Neural crest cell (in vitro differentiated cells): ENCODE measurements around the gene KLHL35. TPM values are rescaled to one million over a fixed set of nuclear protein-coding genes. Genes with fewer than 3 reads are reported as not detected.

Experiments used
- DNase-seq: peaks from one replicate; pipeline ENCODE4 v3.0.0; 2021; ENCODE audit warnings: low read depth, mixed read lengths, low spot score
- H3K27ac Mint-ChIP-seq: one replicate; pipeline ENCODE4 v1.8.0; 2021; ENCODE audit warnings: mild to moderate bottlenecking, mixed read lengths; ENCODE audit not compliant: unreplicated experiment
- H3K27me3 Mint-ChIP-seq: 2 replicates; pipeline ENCODE4 v1.8.0; 2021; ENCODE audit warnings: low read depth, mild to moderate bottlenecking, mixed read lengths
- H3K36me3 Mint-ChIP-seq: 2 replicates; pipeline ENCODE4 v1.8.0; 2021; ENCODE audit warnings: low read depth, mild to moderate bottlenecking, mixed read lengths
- H3K4me1 Mint-ChIP-seq: 2 replicates; pipeline ENCODE4 v1.8.0; 2021; ENCODE audit warnings: mixed read lengths
- H3K4me3 Mint-ChIP-seq: one replicate; pipeline ENCODE4 v1.8.0; 2021; ENCODE audit warnings: mild to moderate bottlenecking, mixed read lengths
- H3K9me3 Mint-ChIP-seq: 2 replicates; pipeline ENCODE4 v1.8.0; 2021; ENCODE audit warnings: mixed read lengths
- total RNA-seq: library from RNA; stranded (reverse); gene quantifications from 2 replicates; pipeline ENCODE4 v1.2.1, GENCODE V29; 2021
- TF ChIP-seq, protein P1 (sequence below): fragments of 200-600 bp; sonication (generic); conservative IDR thresholded peaks from 2 replicates; pipeline ENCODE4 v1.5.0; 2021; ENCODE audit warnings: antibody characterized with exemption, mild to moderate bottlenecking

KLHL35 gene
- total RNA-seq, 1 donor from 2014 or later: 11.6 TPM

DNA sequence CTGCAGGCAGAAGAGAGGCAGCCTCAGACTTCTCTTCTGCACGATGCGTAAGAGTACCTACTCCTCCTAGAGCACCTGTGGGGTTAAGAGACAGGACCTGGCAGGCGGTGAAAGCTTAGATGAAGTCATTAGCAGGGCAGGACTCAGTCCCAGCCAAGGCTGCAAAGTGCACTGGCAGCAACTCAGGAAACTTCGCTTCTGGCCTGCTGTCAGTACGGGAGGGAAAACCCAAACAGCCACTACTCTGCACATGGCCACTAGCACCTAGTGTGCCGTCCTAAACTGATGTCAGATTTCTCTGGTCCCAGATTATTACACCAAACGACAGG is 8.8 kb upstream of the KLHL35 start:
- no peak for DNase-seq
- Mint-ChIP-seq H3K36me3 (no peaks in the 10 kb centered on the region), H3K27me3 (no peaks in the 10 kb centered on the region), H3K27ac (no peak overlapping the region), H3K4me1 (no peaks in the 10 kb centered on the region), H3K4me3 (no peak overlapping the region), H3K9me3 (no peaks in the 10 kb centered on the region)
- TF ChIP-seq, protein P1, sequence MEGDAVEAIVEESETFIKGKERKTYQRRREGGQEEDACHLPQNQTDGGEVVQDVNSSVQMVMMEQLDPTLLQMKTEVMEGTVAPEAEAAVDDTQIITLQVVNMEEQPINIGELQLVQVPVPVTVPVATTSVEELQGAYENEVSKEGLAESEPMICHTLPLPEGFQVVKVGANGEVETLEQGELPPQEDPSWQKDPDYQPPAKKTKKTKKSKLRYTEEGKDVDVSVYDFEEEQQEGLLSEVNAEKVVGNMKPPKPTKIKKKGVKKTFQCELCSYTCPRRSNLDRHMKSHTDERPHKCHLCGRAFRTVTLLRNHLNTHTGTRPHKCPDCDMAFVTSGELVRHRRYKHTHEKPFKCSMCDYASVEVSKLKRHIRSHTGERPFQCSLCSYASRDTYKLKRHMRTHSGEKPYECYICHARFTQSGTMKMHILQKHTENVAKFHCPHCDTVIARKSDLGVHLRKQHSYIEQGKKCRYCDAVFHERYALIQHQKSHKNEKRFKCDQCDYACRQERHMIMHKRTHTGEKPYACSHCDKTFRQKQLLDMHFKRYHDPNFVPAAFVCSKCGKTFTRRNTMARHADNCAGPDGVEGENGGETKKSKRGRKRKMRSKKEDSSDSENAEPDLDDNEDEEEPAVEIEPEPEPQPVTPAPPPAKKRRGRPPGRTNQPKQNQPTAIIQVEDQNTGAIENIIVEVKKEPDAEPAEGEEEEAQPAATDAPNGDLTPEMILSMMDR: no peak

DNA sequence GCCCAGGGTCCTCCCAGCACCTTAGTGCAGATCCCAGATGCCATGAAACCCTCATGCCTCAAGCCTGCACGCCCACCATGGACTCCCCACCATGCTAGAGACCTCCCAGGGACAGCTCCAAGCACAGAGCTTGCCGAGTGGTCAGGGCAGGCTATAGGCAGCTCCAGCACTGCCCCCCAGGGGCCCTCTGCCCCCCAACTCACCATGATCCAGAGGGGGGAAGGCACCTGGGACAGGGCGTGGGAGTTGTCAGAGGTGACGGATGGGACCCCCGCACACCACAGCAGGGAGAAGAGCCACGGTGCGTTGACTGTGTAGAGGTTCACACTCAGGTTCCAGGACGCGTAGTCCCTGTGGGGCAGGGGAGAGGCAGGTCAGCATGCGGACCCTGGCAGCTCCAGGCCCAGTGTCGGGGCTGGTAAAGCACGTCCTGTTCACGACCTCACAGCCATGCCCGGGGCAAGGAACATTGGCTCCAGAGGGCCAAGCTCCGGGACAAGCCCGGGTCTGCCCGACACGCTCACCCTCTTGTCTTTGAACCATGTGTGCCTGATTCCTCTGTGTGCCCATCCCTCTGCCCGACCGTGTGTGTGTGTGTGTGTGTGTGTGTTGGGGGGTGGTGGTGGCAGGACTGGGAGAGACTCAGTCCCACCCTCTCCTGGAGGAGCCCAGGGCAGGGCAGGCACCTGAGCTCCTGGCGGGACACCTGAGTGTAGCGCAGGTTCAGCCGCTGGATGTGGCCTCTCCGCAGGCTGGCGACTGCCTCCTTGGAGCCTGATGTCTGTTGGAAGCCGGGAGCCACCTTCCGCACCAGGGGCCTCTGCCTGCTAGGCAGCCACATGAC is 8.2 kb upstream of the KLHL35 start:
- no peaks in the 10 kb centered on the region for H3K4me1 Mint-ChIP-seq
- no peak for DNase-seq
- H3K4me3 Mint-ChIP-seq: no peak overlapping the region
- H3K9me3 Mint-ChIP-seq: no peaks in the 10 kb centered on the region
- H3K27ac Mint-ChIP-seq: no peak overlapping the region
- no peaks in the 10 kb centered on the region for H3K36me3 Mint-ChIP-seq
- H3K27me3 Mint-ChIP-seq: no peaks in the 10 kb centered on the region
- TF ChIP-seq, protein P1: no peak

DNA sequence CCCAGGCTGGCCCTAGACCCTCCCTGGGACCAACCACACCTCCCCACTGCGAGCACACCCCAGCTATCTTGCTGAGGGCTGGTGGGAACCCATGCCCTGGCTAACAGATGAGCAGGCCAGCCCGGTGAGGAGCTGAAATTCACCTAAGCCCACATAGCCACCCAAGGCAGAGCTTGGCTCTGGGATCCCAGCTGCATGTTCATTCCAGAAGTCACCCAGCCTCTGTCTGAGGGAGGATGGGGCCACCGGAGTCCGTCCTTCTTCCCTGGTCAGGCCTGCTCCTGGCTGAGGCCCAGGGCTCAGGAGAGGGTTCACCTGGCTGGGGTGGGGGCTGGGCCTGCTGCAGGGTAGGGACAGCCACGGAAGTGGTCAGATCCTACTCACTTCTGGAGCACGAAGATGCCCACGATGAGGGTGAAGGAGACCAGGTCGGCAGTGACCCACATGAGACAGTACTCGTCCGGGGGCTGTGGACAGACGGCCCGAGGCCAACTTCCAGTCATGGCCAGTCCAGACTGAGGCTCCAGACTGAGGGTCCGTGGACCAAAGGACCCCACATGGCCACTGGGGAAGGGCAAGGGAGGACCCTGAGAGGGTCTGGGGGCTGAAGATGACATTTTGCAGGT is 6.6 kb upstream of the KLHL35 start:
- Mint-ChIP-seq H3K27ac (no peak overlapping the region), H3K4me1 (no peaks in the 10 kb centered on the region), H3K36me3 (no peaks in the 10 kb centered on the region), H3K4me3 (no peak overlapping the region), H3K9me3 (no peaks in the 10 kb centered on the region), H3K27me3 (peaks cover 2% of the 10 kb centered on the region)
- DNase-seq: no peak
- TF ChIP-seq, protein P1: no peak

DNA sequence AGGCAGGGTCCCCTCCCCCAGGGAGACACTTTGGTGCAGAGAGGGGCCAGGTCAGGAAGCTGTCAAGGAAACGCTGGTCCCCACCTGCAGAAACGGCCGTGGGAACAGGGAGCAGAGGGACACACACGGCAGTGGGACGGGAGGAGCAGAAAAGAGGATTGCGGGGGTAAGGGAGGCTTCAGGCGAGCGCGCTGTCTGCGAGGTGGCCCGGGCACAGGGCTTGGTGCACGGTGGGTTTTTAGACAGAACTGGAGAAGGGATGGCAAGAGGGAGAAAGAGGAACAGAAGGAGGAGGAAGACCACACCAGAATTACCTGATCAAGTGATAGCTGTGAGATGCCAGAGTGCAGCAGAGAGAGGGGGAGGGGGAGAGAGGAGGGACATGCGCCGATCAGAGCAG is 6.0 kb upstream of the KLHL35 start:
- no peaks in the 10 kb centered on the region for H3K36me3 Mint-ChIP-seq
- no peak overlapping the region for H3K27ac Mint-ChIP-seq
- TF ChIP-seq, protein P1: no peak
- no peak for DNase-seq
- H3K27me3 Mint-ChIP-seq: peaks cover 2% of the 10 kb centered on the region
- no peaks in the 10 kb centered on the region for H3K4me1 Mint-ChIP-seq
- H3K9me3 Mint-ChIP-seq: no peaks in the 10 kb centered on the region
- H3K4me3 Mint-ChIP-seq: no peak overlapping the region

DNA sequence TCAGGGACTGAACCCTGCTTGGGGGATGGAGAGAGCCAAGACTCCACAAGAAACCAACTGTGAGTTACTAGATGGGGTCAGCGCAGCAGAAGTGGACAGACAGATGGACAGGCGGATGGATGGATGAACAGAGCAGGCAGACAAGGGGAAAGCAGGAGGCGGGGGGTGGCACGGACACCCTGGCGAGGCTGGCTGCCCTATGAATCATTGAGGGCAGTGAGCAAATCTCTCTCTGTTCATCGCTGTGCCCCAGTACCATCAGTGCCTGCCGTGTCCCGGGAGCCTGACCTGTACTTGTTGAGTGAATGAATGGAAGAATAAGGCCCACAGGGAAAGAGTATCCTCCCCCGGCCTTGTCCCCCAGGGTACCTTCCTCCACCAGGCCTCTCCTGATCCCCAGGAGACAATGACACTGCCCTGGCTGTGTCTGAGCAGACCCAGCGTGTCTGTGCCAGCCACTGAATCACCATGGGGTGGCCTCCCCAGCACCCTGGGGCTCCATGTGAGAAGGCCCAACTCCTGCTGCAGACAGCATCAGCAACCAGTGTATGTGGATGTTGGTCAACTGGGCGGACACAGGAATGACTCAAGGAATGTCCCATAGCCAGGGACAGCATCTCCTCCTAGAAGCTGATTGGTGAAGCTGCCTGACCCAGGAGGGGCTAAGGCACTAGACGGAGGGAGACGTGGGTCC is 5.1 kb upstream of the KLHL35 start:
- TF ChIP-seq, protein P1: no peak
- no peak overlapping the region for H3K4me3 Mint-ChIP-seq
- H3K9me3 Mint-ChIP-seq: no peaks in the 10 kb centered on the region
- peaks cover 7% of the 10 kb centered on the region for H3K27me3 Mint-ChIP-seq
- H3K36me3 Mint-ChIP-seq: no peaks in the 10 kb centered on the region
- no peak for DNase-seq
- H3K27ac Mint-ChIP-seq: no peak overlapping the region
- H3K4me1 Mint-ChIP-seq: peaks cover 7% of the 10 kb centered on the region
